Measurements from ENCODE around the gene GTSE1.
"Not testable (repeated sequence)": the region's sequence is repeated elsewhere in the genome, so short reads cannot be mapped to it uniquely, and the experiment has no call there.

Gene GTSE1

GRCh38 chr22:46293577-46294260 lies 3.0 kb upstream of the GTSE1 start:
- Mint-ChIP-seq H3K27ac (peak overlapping the region; percentile 89), H3K9me3 (no peaks in the 10 kb centered on the region), H3K36me3 (ENCODE audit: low read depth) (peaks cover 51% of the 10 kb centered on the region), H3K27me3 (no peaks in the 10 kb centered on the region), H3K4me3 (peak overlapping the region; percentile 34), H3K4me1 (ENCODE audit: low read depth) (peaks cover 48% of the 10 kb centered on the region)
- intact Hi-C loops (cut with micrococcal nuclease), result loop anchor here (5.0 to 10.0 kb wide), 2 partner anchors 41 to 289 kb away; partner anchors contain the start of gene CDPF1

GRCh38 chr22:46294784-46295183 lies 1.9 kb upstream of the GTSE1 start:
- H3K27ac Mint-ChIP-seq, result no peak overlapping the region
- H3K27me3 Mint-ChIP-seq, result no peaks in the 10 kb centered on the region
- peaks cover 40% of the 10 kb centered on the region for H3K36me3 Mint-ChIP-seq (ENCODE audit: low read depth)
- peaks cover 48% of the 10 kb centered on the region for H3K4me1 Mint-ChIP-seq (ENCODE audit: low read depth)
- no peaks in the 10 kb centered on the region for H3K9me3 Mint-ChIP-seq
- intact Hi-C loops (cut with micrococcal nuclease), result loop anchor here (5.0 to 10.0 kb wide), 2 partner anchors 42 to 290 kb away; partner anchors contain the start of gene CDPF1
- no peak overlapping the region for H3K4me3 Mint-ChIP-seq

DNA sequence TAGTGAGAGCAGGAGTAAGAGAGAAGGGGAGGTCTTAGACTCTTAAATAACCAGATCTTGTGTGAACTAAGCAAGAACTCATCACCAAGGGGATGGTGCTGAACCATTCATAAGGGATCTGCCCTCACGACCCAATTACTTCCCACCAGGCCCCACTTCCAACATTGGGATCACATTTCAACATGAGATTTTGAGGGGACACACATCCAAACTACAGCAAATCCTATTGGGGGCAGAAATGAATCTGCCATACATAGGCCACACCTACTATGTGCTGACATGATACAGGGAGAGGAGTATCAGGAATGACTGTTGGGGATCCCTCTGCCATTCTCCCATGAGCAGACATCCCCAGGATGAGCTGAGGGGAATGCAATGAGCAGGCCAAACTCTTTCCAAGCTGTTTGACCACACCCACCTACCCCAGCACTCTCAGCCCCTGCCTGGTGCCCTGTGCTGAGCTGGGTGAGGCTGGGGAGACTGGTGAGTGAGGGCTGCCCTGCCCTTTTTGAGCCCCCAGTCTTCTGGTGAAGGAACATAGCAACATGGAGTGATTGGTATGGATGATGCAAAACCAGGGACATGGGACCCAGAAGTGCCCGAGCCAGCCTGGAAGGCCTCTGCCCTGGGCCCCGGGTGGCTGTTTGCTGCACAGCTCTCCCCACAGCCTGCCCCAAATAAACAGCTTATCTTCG lies 1.2 kb upstream of the GTSE1 start:
- H3K27ac Mint-ChIP-seq, result peak overlapping the region; percentile 97
- no peaks in the 10 kb centered on the region for H3K9me3 Mint-ChIP-seq
- H3K4me1 Mint-ChIP-seq (ENCODE audit: low read depth), result peaks cover 48% of the 10 kb centered on the region
- intact Hi-C loops (cut with micrococcal nuclease), result loop anchor here (10.0 kb wide), 1 partner anchor 291 kb away; no protein-coding TSS in a partner anchor
- H3K4me3 Mint-ChIP-seq, result peak overlapping the region; percentile 87
- no peaks in the 10 kb centered on the region for H3K27me3 Mint-ChIP-seq
- H3K36me3 Mint-ChIP-seq (ENCODE audit: low read depth), result peaks cover 34% of the 10 kb centered on the region

- no peaks in the 10 kb centered on the region for H3K27me3 Mint-ChIP-seq
- H3K4me3 Mint-ChIP-seq, result peak overlapping the region; percentile 87
- no peaks in the 10 kb centered on the region for H3K9me3 Mint-ChIP-seq
- H3K36me3 Mint-ChIP-seq (ENCODE audit: low read depth), result peaks cover 16% of the 10 kb centered on the region
- intact Hi-C loops (cut with micrococcal nuclease), result loop anchor here (10.0 kb wide), 1 partner anchor 292 kb away; no protein-coding TSS in a partner anchor
- peaks cover 46% of the 10 kb centered on the region for H3K4me1 Mint-ChIP-seq (ENCODE audit: low read depth)
- no peak overlapping the region for H3K27ac Mint-ChIP-seq
These were observed 612 bp downstream of the GTSE1 start for GRCh38 chr22:46297151-46297812.

DNA sequence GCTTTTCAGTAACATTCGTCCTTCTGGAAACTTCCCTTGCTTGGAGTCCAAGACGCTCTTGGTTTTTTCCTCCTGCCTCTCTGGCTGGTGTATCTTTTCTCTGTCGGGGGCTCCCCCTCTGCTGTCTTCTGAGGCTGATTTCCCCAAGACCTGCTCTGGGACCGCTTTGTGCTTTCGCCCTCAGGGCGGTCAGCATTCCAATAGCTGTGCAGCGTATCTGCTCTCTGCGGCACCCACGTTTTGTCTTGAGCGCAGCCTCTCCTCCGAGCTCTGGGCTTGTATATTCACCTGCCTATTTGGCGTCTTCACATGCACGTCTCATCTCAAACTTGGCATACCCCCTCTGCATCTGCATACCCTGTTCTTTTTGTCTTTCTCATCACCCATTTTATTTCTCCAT lies 2.4 kb downstream of the GTSE1 start:
- Mint-ChIP-seq H3K27me3 (no peaks in the 10 kb centered on the region), H3K4me3 (no peak overlapping the region), H3K4me1 (ENCODE audit: low read depth) (peaks cover 28% of the 10 kb centered on the region), H3K9me3 (no peaks in the 10 kb centered on the region), H3K27ac (no peak overlapping the region), H3K36me3 (ENCODE audit: low read depth) (peaks cover 4% of the 10 kb centered on the region)
- intact Hi-C loops (cut with micrococcal nuclease), result loop anchor here (10.0 kb wide), 1 partner anchor 294 kb away; no protein-coding TSS in a partner anchor

- Mint-ChIP-seq H3K9me3 (no peaks in the 10 kb centered on the region), H3K27ac (no peak overlapping the region), H3K4me3 (no peak overlapping the region), H3K36me3 (ENCODE audit: low read depth) (peaks cover 4% of the 10 kb centered on the region), H3K27me3 (no peaks in the 10 kb centered on the region), H3K4me1 (ENCODE audit: low read depth) (peaks cover 19% of the 10 kb centered on the region)
- intact Hi-C loops (cut with micrococcal nuclease), result no loop called here
These were observed 3.8 kb downstream of the GTSE1 start for GRCh38 chr22:46300491-46300890.

DNA sequence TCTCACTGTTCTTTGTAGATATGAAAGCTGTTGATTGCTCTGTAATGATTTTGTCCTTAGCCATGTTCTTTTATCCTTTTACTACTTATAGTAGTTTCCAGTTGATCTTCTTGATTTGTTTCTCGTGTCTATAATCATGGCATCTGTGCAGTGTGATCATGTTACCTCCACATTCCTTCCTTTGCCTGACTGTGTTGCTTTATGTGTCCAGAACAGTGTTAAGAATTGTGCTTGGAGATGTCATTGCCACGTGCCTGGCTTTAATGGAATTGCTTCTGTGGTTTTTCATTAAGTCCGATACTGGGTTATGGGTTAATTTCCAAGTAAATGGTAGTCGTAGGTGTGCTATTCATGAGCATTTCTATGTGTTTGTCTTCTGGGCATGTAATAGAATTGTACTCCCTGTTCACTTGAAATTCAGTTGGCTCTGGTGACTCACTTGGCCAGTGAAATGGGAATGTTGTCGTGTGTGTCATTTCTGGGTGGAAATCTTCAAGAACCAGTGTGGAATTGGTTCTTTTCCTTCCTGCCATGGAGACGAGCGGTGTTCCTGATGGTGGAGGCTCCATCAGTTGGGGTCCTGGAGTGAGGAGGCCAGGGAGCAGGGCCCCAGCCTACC lies 6.8 kb downstream of the GTSE1 start:
- H3K4me3 Mint-ChIP-seq, result no peak overlapping the region
- intact Hi-C loops (cut with micrococcal nuclease), result no loop called here
- H3K4me1 Mint-ChIP-seq (ENCODE audit: low read depth), result no peaks in the 10 kb centered on the region
- H3K9me3 Mint-ChIP-seq, result no peaks in the 10 kb centered on the region
- no peak overlapping the region for H3K27ac Mint-ChIP-seq
- H3K27me3 Mint-ChIP-seq, result no peaks in the 10 kb centered on the region
- H3K36me3 Mint-ChIP-seq (ENCODE audit: low read depth), result no peaks in the 10 kb centered on the region

- H3K27me3 Mint-ChIP-seq, result no peaks in the 10 kb centered on the region
- no peaks in the 10 kb centered on the region for H3K4me1 Mint-ChIP-seq (ENCODE audit: low read depth)
- H3K4me3 Mint-ChIP-seq, result no peak overlapping the region
- H3K36me3 Mint-ChIP-seq (ENCODE audit: low read depth), result no peaks in the 10 kb centered on the region
- H3K9me3 Mint-ChIP-seq, result no peaks in the 10 kb centered on the region
- intact Hi-C loops (cut with micrococcal nuclease), result no loop called here
- no peak overlapping the region for H3K27ac Mint-ChIP-seq
These were observed 11.8 kb downstream of the GTSE1 start for GRCh38 chr22:46308283-46308988.

GRCh38 chr22:46309526-46310085 lies 12.9 kb downstream of the GTSE1 start:
- Mint-ChIP-seq H3K27ac (no peak overlapping the region), H3K36me3 (ENCODE audit: low read depth) (no peaks in the 10 kb centered on the region), H3K4me3 (no peak overlapping the region), H3K27me3 (no peaks in the 10 kb centered on the region), H3K9me3 (no peaks in the 10 kb centered on the region), H3K4me1 (ENCODE audit: low read depth) (no peaks in the 10 kb centered on the region)
- intact Hi-C loops (cut with micrococcal nuclease), result no loop called here

DNA sequence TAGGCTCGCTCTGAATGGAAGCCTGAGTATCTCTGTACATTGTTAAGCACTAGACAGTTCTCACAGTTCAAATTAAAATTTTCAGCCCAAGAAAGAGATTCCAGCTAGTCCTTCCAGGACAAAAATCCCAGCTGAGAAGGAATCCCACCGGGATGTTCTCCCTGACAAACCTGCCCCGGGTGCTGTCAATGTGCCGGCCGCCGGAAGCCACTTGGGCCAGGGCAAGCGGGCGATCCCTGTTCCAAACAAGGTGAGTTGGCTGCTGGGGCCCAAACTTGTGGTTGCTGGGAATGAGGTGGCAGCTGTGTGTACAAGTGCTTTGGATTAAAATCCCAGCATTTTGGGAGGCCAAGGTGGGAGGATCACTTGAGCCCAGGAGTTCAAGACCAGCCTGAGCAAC lies 15.4 kb downstream of the GTSE1 start:
- Mint-ChIP-seq H3K4me1 (ENCODE audit: low read depth) (no peaks in the 10 kb centered on the region), H3K27ac (no peak overlapping the region), H3K9me3 (no peaks in the 10 kb centered on the region), H3K36me3 (ENCODE audit: low read depth) (no peaks in the 10 kb centered on the region), H3K4me3 (no peak overlapping the region), H3K27me3 (no peaks in the 10 kb centered on the region)
- intact Hi-C loops (cut with micrococcal nuclease), result no loop called here

GRCh38 chr22:46312848-46313247 lies 16.2 kb downstream of the GTSE1 start:
- H3K4me1 Mint-ChIP-seq (ENCODE audit: low read depth); H3K27me3 Mint-ChIP-seq; H3K27ac Mint-ChIP-seq; H3K9me3 Mint-ChIP-seq; H3K4me3 Mint-ChIP-seq; intact Hi-C loops (cut with micrococcal nuclease); H3K36me3 Mint-ChIP-seq (ENCODE audit: low read depth): not testable (repeated sequence)

DNA sequence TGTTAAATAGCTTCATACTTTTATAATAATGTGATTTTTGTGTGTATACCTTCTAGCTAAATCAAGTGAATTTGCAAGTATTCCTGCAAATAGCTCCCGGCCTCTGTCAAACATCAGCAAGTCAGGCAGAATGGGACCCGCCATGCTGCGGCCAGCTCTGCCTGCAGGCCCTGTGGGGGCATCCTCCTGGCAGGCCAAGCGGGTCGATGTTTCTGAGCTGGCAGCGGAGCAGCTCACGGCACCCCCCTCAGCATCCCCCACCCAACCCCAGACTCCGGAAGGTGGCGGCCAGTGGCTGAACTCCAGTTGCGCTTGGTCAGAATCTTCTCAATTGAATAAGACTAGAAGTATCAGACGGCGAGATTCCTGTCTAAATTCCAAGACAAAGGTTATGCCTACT lies 19.3 kb downstream of the GTSE1 start:
- Mint-ChIP-seq H3K27ac (no peak overlapping the region), H3K36me3 (ENCODE audit: low read depth) (peaks cover 12% of the 10 kb centered on the region), H3K9me3 (no peaks in the 10 kb centered on the region), H3K4me3 (no peak overlapping the region), H3K4me1 (ENCODE audit: low read depth) (no peaks in the 10 kb centered on the region), H3K27me3 (no peaks in the 10 kb centered on the region)
- intact Hi-C loops (cut with micrococcal nuclease), result loop anchor here (5.0 kb wide), 1 partner anchor 324 kb away; no protein-coding TSS in a partner anchor

DNA sequence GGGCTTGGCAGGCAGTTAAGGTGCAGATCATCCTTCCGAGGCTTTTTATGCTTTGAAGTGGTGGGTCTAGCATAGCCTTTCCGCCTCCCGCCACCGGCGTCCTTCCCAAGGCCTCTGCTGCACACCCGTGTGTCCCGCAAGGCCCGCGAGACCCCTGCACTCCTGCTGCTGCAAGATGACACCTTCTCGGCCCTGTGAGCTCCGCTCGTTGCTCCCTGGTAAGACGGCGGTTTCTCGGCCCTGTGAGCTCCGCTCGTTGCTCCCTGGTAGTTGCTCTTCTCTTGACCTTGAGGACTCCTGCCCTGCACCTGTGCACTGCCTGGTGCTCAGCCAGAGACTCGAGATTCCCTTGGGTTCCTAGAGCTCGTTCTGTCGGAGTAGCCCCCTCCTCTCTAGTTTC lies 21.0 kb downstream of the GTSE1 start:
- H3K9me3 Mint-ChIP-seq, result no peaks in the 10 kb centered on the region
- no peak overlapping the region for H3K4me3 Mint-ChIP-seq
- intact Hi-C loops (cut with micrococcal nuclease), result loop anchor here (5.0 kb wide), 1 partner anchor 325 kb away; no protein-coding TSS in a partner anchor
- H3K4me1 Mint-ChIP-seq (ENCODE audit: low read depth), result no peaks in the 10 kb centered on the region
- H3K27ac Mint-ChIP-seq, result no peak overlapping the region
- H3K36me3 Mint-ChIP-seq (ENCODE audit: low read depth), result peaks cover 12% of the 10 kb centered on the region
- H3K27me3 Mint-ChIP-seq, result no peaks in the 10 kb centered on the region

Measured in dendritic cell treated with granulocyte-macrophage colony-stimulating factor and Interleukin-4, amounts not matched to agents 40 ng/mL and 50 ng/mL, for 4 days (primary cell).